ENCODE results near the gene HJURP. TPM values are rescaled to one million over a fixed set of nuclear protein-coding genes. Genes with fewer than 3 reads are reported as not detected.

The HJURP gene
- total RNA-seq, 1 experiment from 2014 or later, result 109 TPM

GRCh38 chr2:233867993-233868532 lies 13.7 kb upstream of the HJURP start, which contains the start of gene MSL3B:
Gene MSL3B (minus strand): TSS chr2:233868386.
- peak; percentile 46 to 75 for DNase-seq
- intact Hi-C loops (cut with micrococcal nuclease; ENCODE audit: unreplicated experiment), result loop anchor here (10.0 kb wide), 1 partner anchor 377 kb away; no protein-coding TSS in a partner anchor
- Histone ChIP-seq H3F3A (ENCODE audit: insufficient read depth, low read depth) (no peaks in the 10 kb centered on the region), H3K4me3 (peak within 1 kb of the TSS; percentile 64), H3K27ac (peak within 1 kb of the TSS; percentile 58), H3K36me3 (ENCODE audit: low read depth) (peaks cover 32% of the 10 kb centered on the region), H3K79me2 (ENCODE audit: low read depth) (peaks cover 32% of the 10 kb centered on the region), H3K4me2 (peak within 1 kb of the TSS; percentile 75), H3K9me3 (ENCODE audit: insufficient read depth, low read depth) (no peaks in the 10 kb centered on the region), H2AFZ (peak within 1 kb of the TSS; percentile 95), H3K9me2 (ENCODE audit: insufficient read depth) (no peaks in the 10 kb centered on the region), H3K27me3 (ENCODE audit: insufficient read depth, low read depth) (peaks cover 5% of the 10 kb centered on the region; the same call in 1 of the 2 replicates), H3K4me1 (replicated peaks; ENCODE audit: insufficient read depth) (peaks cover 24% of the 10 kb centered on the region), H4K20me1 (ENCODE audit: insufficient read depth) (no peaks in the 10 kb centered on the region)
- ChIA-PET POLR2A (ENCODE audit: unreplicated experiment) (no interaction called here), CTCF (interaction anchor here (0.6 to 0.7 kb wide), 3 partner anchors 606 to 1835 kb away, joined by 4 to 10 read pairs (median 7); no protein-coding TSS in a partner anchor)
- TF ChIP-seq EZH2 (IDR thresholded peaks at IDR 0.05; ENCODE audit: low read depth) (no peak), CTCF (conservative IDR thresholded peaks at IDR 0.05) (no peak)
- no TSS peak for BruUV-seq (replicated peaks)

- TF ChIP-seq CTCF (conservative IDR thresholded peaks at IDR 0.05), result no peak
- no peak for TF ChIP-seq EZH2 (IDR thresholded peaks at IDR 0.05; ENCODE audit: low read depth)
- H4K20me1 ChIP-seq (ENCODE audit: insufficient read depth), result no peaks in the 10 kb centered on the region
- intact Hi-C loops (cut with micrococcal nuclease; ENCODE audit: unreplicated experiment), result loop anchor here (10.0 kb wide), 1 partner anchor 378 kb away; no protein-coding TSS in a partner anchor
- H3K9me2 ChIP-seq (ENCODE audit: insufficient read depth), result no peaks in the 10 kb centered on the region
- H3F3A ChIP-seq (ENCODE audit: insufficient read depth, low read depth), result no peaks in the 10 kb centered on the region
- H3K4me2 ChIP-seq, result 0 out of 2 replicates have a peak overlapping the region, but pooled peaks have one; percentile 17
- H3K9me3 ChIP-seq (ENCODE audit: insufficient read depth, low read depth), result no peaks in the 10 kb centered on the region
- ChIA-PET POLR2A (ENCODE audit: unreplicated experiment) (no interaction called here), CTCF (no interaction called here)
- no peak overlapping the region for H3K27ac ChIP-seq
- no TSS peak for BruUV-seq (replicated peaks)
- peaks cover 24% of the 10 kb centered on the region for H3K4me1 ChIP-seq (replicated peaks; ENCODE audit: insufficient read depth)
- peaks cover 32% of the 10 kb centered on the region for H3K36me3 ChIP-seq (ENCODE audit: low read depth)
- H3K79me2 ChIP-seq (ENCODE audit: low read depth), result peaks cover 32% of the 10 kb centered on the region
- H3K27me3 ChIP-seq (ENCODE audit: insufficient read depth, low read depth), result 0 out of 2 replicates have a peak, but pooled peaks cover under 1% of the 10 kb centered on the region
- H3K4me3 ChIP-seq, result no peak overlapping the region
- no peak for DNase-seq
- no peak overlapping the region for H2AFZ ChIP-seq
Measured at GRCh38 chr2:233866479-233866878, 12.1 kb upstream of the HJURP start.

- Histone ChIP-seq H3K9me3 (ENCODE audit: insufficient read depth, low read depth) (no peaks in the 10 kb centered on the region), H3K27me3 (ENCODE audit: insufficient read depth, low read depth) (no peaks in the 10 kb centered on the region), H3K4me1 (replicated peaks; ENCODE audit: insufficient read depth) (peaks cover 24% of the 10 kb centered on the region), H4K20me1 (ENCODE audit: insufficient read depth) (no peaks in the 10 kb centered on the region), H3K4me2 (peak overlapping the region; percentile 17), H3F3A (ENCODE audit: insufficient read depth, low read depth) (no peaks in the 10 kb centered on the region), H3K9me2 (ENCODE audit: insufficient read depth) (no peaks in the 10 kb centered on the region), H2AFZ (no peak overlapping the region), H3K4me3 (peak overlapping the region; percentile 6; the same call in 1 of the 2 replicates), H3K79me2 (ENCODE audit: low read depth) (peaks cover 32% of the 10 kb centered on the region), H3K36me3 (ENCODE audit: low read depth) (peaks cover 32% of the 10 kb centered on the region), H3K27ac (no peak overlapping the region)
- ChIA-PET CTCF (no interaction called here), POLR2A (ENCODE audit: unreplicated experiment) (no interaction called here)
- no peak for DNase-seq
- no TSS peak for BruUV-seq (replicated peaks)
- TF ChIP-seq EZH2 (IDR thresholded peaks at IDR 0.05; ENCODE audit: low read depth), result no peak
- peak; percentile 52 for TF ChIP-seq CTCF (conservative IDR thresholded peaks at IDR 0.05)
- intact Hi-C loops (cut with micrococcal nuclease; ENCODE audit: unreplicated experiment), result loop anchor here (10.0 kb wide), 1 partner anchor 379 kb away; no protein-coding TSS in a partner anchor
Measured at GRCh38 chr2:233865838-233866237, 11.5 kb upstream of the HJURP start.

Data from PC-9 (cell line).